LoVo (cell line): ENCODE data around the gene ACACA.
A peak's percentile ranks its signal among the peaks of the same experiment; 100 is the strongest.

Experiments used
- DNase-seq: peaks from one replicate; pipeline ENCODE4 v3.0.0-alpha.2; 2016; ENCODE audit warnings: low spot score

The ACACA gene

DNA sequence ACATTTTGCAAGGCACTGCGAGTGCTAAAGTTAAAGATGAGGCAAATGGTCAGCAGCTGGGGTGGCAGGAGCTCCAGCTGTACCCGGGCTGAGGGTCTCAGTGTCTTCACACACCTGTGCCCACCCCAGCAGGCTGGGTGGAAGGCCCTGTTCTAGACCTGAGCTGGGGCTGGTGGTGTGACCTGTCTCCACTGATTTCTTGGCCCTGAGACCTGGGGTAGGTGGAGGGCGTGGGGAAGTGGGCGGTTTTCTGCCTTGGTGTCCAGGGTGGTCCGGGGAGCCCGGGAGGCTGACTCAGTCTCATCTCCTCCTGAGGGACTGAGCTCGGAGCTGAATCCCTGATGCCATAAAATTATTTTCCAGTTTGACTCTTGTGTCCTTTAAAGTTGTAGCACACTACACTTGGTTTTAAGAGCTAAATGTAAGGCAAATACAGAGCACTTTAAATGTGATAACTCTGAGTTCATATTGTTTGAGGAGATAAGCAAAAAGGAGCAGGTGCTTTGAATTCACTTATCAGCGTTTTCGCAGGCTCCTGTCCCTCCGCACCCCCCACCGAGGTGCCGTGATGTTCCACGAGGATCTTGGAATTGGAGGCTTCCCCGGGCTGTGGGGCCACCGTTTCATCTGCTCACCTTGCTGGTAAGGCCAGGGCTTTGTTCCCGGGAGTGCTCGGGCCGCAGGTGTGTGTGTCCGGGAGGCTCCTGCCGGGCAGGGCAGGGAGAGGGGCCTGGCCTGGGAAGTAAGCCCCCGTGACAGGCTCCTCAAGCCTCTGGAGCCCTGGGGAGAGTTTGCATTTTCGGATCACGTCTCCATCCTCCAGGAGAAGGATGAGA is 340.9 kb downstream of the ACACA start:
- no peak for DNase-seq

DNA sequence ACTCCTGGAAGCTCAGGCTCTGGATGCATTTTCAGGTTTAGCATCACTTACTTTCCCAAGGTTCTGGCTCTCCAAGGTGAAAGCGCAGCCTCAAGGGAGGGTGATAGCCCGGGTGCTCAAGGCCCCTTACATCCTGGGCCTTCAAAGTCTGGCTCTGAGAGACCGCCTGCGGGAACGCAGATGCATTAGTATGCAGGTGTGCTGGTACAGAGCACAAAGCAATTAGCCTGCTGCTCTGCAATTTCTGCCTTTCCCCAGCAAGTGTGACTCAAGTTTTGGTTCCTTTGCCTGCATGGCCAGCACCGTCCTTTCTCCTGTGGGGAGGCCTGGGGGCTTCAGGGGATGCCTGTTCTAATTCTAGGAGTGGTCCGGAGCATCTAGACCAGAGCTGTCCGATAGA is 341.7 kb downstream of the ACACA start:
- DNase-seq, result no peak

DNA sequence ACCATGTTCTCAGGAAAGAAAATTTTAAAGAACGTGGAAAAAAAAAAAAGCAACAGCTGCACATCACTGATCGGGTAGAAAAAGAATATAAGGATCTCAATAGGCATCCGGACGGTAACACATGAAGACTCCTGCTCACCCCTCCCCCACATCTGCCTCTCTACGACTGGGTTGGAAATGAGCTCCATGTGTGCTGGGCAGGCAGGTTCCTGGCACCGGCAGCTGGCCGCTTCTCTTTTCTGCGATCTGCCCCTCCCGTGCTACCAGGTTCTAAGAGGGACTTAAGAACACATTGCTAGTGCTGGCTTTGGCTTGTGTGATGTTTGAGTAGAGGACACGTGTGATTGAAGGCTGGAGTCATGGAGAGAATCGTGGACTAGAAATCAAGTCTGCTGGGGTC is 342.4 kb downstream of the ACACA start:
- DNase-seq, result no peak

DNA sequence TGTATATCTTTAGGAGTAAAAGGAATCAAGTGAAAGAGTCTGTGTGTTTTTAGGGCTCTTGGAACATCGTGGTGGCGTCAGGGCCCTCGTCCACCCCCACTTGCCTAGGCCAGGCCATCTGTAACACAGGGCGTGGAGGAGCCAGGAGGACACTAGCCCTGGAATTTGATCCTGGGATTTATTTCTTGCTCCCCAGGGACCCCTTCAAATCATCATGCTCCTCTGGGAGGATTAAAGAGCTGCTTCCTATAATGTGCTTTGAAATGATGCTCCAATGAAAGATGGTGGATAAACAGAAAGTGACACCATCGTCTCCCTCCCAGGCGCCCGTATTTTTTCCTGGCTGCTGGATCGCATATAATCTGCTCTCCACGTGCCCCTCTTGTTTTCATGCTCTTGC is 344.6 kb downstream of the ACACA start:
- no peak for DNase-seq

DNA sequence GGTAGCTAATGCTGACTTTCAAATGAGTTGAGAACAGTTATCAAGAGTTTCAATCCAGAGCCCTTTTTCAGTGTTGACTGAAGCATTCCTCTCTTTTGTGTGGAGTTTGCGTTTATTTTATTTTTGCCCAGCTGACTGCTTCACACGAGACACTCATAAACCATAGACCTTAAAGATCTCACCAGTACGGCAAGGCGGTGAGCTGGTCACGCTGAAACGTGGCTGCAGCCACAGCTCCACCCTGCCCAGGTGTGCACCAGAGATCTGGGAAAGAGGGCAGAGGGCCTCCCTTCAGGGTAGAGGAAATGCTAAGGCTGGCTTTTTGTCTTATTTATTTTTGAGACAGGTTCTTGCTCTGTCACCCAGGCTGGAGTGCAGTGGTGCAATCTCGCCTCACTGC is 345.7 kb downstream of the ACACA start:
- DNase-seq, result no peak

DNA sequence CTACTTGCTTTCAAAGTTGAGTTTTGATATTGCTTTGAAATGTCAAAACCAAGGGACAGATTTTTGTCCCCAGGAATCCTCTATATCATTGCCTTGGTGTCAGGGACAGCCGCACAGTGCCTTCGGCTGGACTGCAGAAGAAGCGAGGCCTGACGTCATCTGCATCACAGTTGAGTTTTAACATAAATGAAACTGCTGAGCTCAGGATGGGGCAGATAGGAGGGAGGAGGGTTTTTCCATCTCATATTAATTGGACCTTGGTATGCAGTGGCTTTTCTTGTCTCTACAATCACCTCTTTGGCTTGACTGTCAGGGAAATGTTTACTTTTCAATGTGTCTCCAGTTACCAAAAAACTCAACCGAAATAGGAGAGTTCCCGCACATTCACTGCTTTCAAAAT is 346.5 kb downstream of the ACACA start:
- DNase-seq, result no peak

DNA sequence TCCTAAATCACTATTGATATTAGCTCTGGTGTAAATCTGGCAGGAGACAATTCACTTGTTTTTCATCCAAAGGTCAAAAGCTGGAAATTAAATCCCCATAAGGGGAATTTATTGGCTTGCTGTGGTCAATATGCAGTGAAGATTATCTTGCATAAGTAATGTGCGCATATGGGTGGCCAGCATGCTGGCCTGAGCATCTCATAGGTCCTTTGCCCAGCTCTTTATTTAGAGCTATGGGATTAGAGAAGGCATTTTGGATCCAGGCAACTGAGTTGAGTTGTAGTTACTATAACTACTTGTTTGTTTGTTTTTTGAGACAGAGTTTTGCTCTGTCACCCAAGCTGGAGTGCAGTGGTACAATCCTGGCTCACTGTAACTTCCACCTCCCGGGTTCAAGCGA is 347.1 kb downstream of the ACACA start:
- DNase-seq, result no peak

DNA sequence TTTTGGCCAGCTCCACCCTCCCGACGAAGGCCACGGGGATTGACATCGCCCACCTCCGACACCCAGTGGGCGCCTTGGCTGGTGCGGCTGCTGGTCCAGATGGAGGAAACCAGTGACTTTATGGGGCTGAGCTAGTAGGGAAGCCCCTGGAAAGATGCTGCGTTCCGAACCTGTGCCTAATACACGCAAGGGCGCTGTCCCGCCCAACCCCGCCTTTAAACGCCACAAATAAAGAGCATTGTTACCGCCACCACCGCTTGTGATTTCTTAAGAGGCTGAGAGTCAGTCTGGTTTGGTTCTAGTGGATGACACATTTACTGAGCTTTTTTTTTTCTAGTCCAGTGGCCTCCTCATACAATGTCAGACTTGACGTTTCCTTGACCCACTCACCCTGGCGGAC is 350.0 kb downstream of the ACACA start:
- no peak for DNase-seq

DNA sequence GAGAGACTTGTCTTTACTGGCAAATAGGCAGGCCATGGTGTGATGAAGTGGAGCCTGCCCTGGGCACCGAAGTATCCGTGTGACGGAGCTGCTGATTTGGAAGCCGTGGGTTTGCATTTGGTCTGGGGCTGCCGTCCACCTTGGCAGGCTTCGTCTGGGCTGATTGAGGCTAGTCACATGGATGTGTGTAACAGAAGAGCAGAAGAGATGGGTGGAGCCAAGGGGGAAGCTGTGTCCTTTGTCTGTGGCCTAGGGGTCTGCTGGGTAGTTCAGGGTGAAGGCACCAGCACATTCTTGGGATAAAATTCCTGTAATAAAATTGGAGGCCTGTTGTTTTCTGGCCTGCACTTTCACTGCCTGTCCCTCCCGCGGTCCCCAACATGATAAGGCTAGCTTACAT is 351.7 kb downstream of the ACACA start:
- no peak for DNase-seq

DNA sequence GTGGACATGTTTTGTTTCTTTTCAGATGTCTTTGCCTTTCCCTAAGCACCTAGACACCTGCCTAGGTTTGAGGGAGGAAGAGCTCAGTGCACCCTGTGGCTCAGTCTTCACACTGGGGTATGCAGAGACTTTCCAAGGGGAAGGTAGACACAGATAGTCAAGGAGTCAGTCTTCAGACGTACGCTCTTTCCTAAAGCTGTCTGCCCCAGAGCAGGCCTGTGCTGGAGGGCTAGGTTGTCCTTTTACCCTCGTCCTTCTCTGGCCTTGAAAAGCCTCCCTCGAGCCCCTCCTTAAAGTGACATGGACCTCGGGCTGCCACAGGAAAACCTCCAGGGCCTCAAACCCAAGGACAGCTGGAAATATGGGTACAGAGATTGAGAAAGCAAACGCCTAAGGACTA is 354.2 kb downstream of the ACACA start:
- no peak for DNase-seq

DNA sequence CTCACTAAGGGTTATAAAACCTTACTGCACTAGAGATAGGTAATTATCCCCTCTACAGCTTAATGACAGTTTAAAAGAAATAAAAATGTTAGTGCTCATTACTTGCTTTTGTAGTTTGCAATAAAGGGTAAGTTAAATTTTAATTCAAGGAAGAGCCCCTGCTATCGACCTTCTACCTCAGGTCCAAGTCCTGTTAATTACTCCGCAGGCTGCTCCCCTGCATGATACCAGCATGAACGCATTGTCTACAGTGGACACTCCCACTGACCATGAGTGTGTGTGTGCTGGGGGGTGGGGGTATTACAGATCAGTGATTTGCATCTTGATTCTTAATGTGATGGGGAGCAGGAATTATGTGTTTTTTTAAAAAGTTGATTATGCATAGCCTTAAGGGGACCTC is 354.8 kb downstream of the ACACA start:
- DNase-seq, result no peak

DNA sequence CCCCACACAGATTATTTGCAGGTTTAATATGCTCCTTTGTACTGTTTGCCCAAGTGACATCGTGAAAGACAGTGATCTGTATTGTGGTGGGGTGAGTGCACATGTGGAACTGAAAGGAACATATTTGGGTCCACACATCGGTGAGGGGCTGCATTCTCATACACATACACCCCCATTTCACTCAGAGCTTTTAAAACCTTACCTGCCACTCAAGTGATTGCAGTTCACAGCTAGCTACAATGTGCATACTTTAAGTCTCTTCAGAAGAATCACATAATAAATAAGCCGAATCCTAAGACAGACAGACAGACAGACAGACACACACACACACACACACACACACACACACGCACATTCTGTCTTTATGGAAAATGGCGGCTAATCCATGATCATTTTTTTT is 355.3 kb downstream of the ACACA start:
- no peak for DNase-seq

DNA sequence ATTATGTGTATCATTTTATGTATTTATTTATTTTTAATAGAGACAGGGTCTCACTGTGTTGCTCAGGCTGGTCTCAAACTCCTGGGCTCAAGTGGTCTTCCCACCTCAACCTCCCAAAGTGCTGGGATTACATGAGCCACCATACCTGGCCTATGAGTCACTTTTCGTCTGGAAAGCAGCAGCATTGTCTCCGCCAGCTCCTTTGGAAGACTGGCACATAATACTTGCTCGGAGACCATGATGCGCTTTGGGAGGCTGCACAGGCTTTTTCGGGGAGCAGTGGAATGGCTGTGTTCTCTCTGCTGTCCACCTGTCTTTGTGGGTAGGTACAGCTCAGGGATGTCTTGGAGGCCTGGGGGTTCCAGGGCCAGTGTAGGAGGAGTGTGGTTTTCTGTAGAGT is 355.7 kb downstream of the ACACA start:
- no peak for DNase-seq

DNA sequence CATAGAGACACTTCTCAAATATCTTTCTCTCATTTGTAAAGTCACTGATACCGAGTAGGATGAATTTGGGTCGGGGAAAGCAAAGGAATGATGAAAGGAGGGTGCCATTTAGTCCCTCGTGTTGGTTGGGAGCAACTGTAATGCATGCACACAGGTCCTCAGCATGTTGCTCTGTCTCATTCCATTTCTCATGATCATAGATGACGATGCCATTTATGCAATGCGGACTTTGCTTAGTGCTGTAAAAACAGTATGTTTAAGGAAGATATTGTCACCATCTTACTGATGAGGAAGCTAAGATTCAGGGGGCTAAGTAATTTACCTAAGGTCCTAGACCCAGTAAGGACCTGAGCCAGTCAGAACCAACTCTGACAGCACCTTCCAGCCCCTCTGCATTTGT is 357.8 kb downstream of the ACACA start:
- no peak for DNase-seq

DNA sequence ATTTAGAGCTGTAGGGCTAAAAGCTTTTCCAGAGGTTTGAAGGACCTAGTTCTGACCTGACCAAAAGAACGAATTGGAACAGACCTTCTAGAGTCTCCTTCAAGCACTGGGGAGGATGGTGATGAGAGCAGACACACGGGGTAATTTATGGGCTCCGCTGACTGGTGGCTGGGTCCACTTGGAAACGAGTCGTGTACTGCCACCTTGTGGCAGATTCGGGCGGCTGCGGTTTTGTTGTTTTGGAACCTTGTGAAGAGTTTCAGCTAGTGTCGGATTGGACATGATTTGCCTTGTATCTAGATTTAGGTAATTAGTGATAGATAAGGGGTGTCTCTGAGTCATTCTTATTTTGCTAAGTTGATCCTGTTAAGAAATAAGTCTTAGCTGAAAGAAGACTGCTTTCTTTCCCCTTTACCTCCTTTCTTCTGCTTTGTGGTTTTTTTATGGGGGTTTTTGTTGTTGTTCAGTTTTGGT is 359.0 kb downstream of the ACACA start:
- peak; percentile 58 for DNase-seq

DNA sequence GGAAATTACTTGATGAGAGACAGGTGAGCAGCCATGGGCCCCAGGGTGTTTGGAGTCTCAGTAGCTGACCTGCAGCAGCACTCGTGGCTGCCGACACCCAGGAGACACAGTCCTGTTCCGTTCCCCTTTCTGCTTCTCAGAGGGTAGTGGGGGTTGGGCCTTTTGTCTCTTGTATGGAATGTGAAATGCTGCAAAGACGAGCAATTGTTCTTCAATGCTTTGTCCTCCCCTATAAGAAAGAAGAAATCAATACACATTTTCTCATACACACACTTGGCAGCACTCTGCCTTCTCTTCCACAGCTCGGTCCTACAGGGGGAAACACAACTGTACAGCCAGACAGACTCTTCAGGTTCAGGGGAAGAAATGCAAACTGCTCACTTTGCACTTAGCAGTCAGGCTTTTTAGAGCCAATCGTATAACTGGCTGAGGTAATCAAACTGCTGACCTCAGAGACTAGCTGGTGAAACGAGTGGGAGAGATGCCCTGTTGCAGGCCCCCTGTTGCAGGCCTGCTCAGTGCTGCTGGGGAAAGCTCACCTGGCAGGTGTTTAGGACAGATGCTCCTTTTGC is 361.2 kb downstream of the ACACA start:
- DNase-seq, result no peak

DNA sequence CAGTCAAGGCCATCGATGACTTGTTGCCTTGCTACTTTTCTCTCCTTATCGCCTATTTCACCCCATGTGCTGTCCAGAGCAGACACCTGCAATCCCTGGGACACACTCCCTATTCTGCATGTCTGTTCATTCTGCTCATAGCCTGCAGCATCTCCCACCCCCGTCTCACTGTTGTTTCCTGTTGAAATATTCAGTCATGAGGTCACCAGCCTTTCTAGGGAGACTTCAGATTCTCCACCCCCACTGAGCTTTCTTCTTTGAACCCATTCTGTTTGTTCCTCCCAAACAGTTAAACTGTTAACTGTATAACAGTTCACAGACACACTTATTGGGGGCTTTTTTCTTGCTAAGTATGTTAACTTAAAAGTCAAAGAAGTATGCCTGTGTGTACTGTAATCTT is 363.4 kb downstream of the ACACA start:
- no peak for DNase-seq

DNA sequence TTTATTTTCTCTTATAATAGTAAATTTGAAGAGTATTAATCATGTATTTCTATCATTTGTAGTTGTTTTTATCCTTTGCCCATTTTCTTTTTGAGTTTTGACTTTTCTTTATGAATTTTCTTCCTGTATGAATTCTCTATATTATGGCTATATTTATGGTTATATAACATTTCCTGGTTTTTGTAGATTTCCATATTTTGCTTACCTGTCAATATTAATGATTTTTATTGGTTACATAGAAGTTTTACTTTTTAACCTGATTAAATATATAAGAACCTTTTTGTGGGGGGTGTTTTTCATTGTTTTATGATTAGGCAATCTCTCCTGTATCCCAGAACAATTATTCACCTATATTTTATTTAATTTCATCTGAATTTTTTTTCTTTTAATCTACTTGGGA is 364.7 kb downstream of the ACACA start:
- DNase-seq, result no peak

DNA sequence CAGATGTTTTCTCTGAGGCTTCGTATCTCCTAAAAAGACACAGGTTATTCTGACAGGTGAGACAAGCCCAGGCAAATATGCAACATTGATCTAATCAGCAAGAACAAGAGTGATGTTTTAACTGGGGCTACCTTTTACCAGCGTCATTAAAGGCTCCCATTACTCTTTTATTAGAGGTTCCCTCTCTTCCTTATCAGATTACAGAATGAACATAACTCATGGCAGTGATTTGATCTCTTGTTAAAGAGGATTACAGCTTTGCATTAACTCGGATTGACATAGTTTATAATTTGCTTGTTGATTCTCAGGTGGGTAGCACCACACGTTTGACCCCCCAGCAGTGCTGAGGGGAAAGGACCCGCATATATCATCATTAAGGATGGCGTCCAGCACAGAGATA is 367.4 kb downstream of the ACACA start:
- no peak for DNase-seq

DNA sequence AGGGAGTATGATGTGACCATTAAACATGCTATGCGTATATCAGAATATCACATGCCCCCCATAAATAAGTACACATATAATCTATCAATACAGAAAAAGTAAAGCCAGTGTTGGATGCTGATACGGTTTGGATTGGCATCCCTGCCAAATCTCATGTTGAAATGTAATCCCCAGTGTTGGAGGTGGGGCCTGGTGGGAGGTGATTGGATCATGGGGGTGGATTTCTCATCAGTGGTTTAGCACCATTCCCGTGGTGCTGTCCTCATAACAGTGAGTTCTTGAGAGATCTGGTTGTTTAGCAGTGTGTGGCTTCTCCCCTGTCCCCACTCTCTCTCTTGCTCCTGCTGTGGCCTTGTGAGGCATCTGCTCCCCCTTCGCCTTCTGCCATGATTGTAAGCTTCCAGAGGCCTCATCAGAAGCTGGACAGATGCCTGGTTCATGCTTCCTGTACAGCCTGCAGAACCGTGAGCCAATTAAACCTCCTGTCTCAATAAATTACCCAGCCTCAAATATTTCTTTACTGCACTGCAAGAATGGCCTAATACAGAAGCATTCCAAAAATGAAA is 369.0 kb downstream of the ACACA start:
- no peak for DNase-seq
